T-helper 2 cell treated with Interferon-gamma antibody and Interleukin-4, amounts not matched to agents 100 ng/mL and 5 ng/mL, for 36 hours (primary cell): ENCODE measurements around the gene CR1. TPM values are rescaled to one million over a fixed set of nuclear protein-coding genes. Genes with fewer than 3 reads are reported as not detected.

Source experiments
- intact Hi-C: fragments of 100-400 bp; cut with micrococcal nuclease; formaldehyde crosslinking; loops from one replicate; pipeline ENCODE4 v1.15.1; 2023
- total RNA-seq: library from RNA; stranded (reverse); gene quantifications from 2 replicates; pipeline ENCODE4 v1.2.3, GENCODE V29; 2022

CR1 gene
- total RNA-seq = 0.14 and 0.16 TPM in 2 replicates

- intact Hi-C loops = loop anchor here (5.0 kb wide), 1 partner anchor 39 kb away; no protein-coding TSS in a partner anchor
These were observed at the start of gene CR1 for GRCh38 chr1:207495801-207496792. Gene CR1, plus strand, starts transcription at chr1:207496157. Its CDS starts 111 bp downstream, at chr1:207496268.

DNA sequence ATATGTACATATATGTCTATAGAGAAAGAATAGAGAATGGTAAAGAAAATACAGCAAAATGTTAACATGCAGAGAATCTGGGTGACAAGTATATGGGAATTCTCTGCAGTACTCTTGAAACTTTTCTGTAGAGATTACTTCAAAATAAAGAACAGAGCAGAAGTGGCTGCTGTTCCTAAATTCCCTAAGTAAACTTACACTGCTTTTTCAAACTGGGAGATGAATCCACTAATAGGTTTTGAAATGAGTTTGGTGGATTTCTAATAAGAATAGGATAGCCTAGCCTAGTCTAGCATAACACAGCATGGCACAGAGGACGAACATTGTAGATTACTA, 42.3 kb upstream of the CR1 start:
- intact Hi-C loops = no loop called here

DNA sequence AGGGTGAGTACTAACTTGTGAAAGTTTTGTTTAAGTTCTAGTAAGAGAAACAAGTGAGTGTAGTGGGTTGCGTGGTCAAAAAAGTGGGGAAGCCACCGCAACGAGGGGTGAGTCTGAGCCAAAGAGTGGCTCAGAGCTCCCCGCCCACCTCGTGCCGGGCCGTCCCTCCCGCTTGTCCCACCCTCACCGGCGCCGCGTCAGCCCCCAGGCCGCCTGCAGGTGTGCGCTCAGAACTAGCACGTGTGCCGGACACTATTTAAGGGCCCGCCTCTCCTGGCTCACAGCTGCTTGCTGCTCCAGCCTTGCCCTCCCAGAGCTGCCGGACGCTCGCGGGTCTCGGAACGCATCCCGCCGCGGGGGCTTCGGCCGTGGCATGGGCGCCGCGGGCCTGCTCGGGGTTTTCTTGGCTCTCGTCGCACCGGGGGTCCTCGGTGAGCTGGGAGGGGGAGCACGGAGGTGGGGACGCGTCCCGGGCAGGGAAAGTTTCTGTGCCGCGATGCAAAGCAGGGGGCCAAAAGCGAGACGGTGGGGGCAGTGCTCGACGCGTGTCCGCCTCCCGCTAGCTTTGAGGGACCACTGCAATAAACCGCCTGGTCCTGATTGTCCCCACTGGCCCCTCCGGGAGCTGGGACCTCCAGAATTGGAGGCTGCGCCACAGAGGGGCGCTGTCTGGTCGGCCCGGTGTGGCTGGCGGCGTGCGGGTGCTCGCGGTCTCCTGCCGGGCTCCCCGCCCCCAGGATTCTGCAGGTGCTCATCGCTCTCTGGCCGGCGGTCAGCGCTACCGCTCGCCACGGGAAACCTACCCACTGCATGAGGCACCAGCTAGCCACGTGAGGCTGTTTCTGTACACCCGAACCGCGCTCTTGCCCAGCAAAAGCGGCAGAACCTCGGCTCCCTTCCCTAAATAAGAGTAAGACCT, 41.7 kb upstream of the CR1 start, which contains the start of gene CR2:
CR2 (plus strand) TSS at position 283 of the 919 bp plus-strand sequence; CDS start at position 374, 91 bp downstream.
- intact Hi-C loops = no loop called here

- intact Hi-C loops = loop anchor here (5.0 kb wide), 1 partner anchor 42 kb away; the partner anchor contains the start of gene CR1
These were observed 40.7 kb upstream of the CR1 start for GRCh38 chr1:207455183-207455754.

- intact Hi-C loops = loop anchor here (5.0 kb wide), 1 partner anchor 39 kb away; the partner anchor contains the start of gene CR1
These were observed 37.5 kb upstream of the CR1 start for GRCh38 chr1:207458414-207458813.

DNA sequence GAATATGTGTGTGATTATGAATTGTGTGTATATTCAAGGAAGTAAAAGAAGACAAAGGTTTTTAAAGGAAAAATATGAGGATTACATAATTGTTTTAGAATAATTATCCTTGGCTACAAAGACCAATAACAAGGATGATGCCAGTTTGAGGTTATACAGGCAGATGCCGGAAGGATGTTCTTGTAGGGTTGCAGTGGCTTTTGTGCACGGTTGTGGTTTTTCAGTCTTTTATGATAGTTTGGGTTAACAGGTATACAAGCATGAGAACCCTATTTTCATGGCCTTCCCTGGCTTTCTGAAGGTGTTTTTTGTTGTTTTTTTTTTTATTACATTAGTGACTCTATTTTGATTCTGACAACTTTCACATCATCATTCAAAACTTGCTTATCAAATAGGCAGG, 36.9 kb upstream of the CR1 start:
- intact Hi-C loops = loop anchor here (5.0 kb wide), 1 partner anchor 38 kb away; the partner anchor contains the start of gene CR1

GRCh38 chr1:207461649-207462048, 34.3 kb upstream of the CR1 start:
- intact Hi-C loops = no loop called here

GRCh38 chr1:207462535-207462934, 33.4 kb upstream of the CR1 start:
- intact Hi-C loops = no loop called here

- intact Hi-C loops = no loop called here
These were observed 32.9 kb upstream of the CR1 start for GRCh38 chr1:207463021-207463420.

DNA sequence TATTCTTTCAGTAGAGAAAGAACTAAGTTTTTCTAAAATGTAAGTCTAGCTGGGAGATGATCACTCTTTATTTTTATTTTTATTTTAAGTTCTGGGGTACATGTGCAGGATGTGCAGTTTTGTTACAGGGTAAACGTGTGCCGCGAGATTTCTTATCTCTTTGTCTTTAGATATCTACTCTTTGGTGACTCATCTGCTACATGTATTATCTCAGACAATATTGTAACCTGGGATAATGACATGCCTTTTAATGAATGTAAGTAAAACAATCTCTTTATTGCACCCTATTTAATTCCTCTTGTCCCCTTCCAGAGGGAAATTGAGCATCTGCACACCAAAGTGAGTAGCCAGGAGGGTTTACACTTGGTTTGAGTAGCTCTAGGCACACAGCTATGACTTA, 32.4 kb upstream of the CR1 start:
- intact Hi-C loops = no loop called here

GRCh38 chr1:207470927-207471326, 25.0 kb upstream of the CR1 start:
- intact Hi-C loops = no loop called here

DNA sequence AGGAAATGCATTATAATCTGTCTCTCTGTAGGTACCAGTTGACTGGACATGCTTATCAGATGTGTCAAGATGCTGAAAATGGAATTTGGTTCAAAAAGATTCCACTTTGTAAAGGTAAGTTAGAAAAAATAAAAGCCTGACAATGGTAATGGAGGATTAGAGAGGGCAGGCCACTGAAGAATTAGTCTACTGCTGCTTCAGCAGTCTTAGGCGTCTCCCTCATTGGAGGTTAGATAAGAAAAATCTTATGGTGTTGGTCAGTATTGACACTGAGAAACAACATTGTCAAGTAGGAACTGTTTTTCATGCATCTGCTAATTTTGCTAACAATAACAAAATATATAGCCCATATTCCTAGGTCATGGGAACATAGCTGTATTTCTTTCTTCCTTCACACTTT, 21.7 kb upstream of the CR1 start:
- intact Hi-C loops = no loop called here

DNA sequence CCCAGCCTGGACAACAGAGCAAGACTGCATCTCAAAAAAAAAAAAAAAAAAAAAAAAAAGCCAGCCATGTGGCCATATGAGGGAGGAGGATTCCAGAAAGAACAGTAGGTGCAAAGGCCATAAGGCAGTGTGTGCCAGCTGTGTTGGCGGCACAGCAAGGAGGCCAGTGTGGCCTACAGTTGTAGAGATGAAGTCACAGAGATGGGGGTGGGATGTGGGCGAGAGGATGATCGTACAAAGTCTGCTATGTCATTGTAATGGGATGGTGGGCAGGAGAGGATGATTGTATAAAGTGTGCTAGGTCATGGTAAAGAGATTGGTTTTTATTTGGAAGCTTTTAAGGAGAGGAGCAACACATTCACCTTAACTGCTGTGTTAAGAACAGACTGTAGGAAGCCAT, 9.8 kb upstream of the CR1 start:
- intact Hi-C loops = no loop called here

GRCh38 chr1:207487636-207488035, 8.3 kb upstream of the CR1 start:
- intact Hi-C loops = no loop called here

DNA sequence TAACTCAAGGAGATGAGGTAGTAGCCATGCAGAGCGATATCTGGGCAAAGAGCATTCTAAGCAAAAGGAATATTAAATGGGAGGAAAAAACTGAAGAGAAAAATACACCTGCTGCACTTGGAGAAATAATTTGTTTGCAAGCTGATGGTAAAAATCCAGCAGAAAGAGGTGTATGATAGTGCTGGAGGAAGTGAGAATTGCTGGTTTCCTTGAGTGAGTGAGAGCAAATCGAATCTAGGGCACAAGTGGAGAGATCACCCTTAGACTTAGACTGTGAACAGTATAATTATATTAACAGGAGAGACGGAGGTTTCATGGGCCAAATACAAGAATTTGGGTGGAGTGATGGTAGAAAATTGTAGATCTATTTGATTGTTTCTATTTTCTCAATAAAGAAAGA, 2.7 kb upstream of the CR1 start:
- intact Hi-C loops = no loop called here

DNA sequence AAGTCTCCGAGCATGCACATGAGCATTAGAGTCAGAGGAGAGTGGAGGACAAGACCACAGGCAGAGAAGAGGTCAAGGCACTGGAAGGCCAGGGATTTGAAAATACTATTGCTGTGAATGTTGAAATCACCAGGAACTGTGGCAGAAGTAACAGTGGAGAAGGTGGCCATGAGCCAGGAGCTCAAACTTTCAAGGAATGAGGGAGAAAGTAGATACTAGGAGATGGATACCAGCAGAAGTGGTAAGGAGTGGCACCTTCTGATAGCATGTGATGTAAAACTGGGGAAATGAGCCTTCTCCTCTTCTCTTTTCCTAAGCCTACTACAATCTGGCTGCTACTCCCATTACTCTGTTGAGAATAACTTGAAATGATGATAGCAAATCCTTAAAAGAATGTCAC, 1.8 kb upstream of the CR1 start:
- intact Hi-C loops = no loop called here

GRCh38 chr1:207495281-207495680, 676 bp upstream of the CR1 start:
- intact Hi-C loops = loop anchor here (5.0 kb wide), 1 partner anchor 38 kb away; no protein-coding TSS in a partner anchor

- intact Hi-C loops = loop anchor here (2.0 to 5.0 kb wide), 2 partner anchors 41 to 93 kb away; no protein-coding TSS in a partner anchor
These were observed 2.0 kb downstream of the CR1 start for GRCh38 chr1:207497941-207498340.

- intact Hi-C loops = loop anchor here (1.0 to 5.0 kb wide), 4 partner anchors 42 to 449 kb away; no protein-coding TSS in a partner anchor
These were observed 3.6 kb downstream of the CR1 start for GRCh38 chr1:207499573-207499972.

- intact Hi-C loops = no loop called here
These were observed 4.3 kb downstream of the CR1 start for GRCh38 chr1:207500306-207500705.

GRCh38 chr1:207501071-207501470, 5.1 kb downstream of the CR1 start:
- intact Hi-C loops = no loop called here
